ENCODE data around the gene MAFG.

GRCh38 chr17:81909231-81909630 is 18.3 kb downstream of the MAFG start:
- no peak for TF ChIP-seq POLR2A (IDR thresholded peaks at IDR 0.05; ENCODE audit: low read depth, low read length)
- no peak for TF ChIP-seq POLR2AphosphoS5 (IDR thresholded peaks at IDR 0.05; ENCODE audit: low read depth, low read length)
- no peak for TF ChIP-seq PAX5 (IDR thresholded peaks at IDR 0.05; ENCODE audit: insufficient read depth, low read length, severe bottlenecking)

Data from GM12891 (cell line).